MCF 10A (cell line): Measurements from ENCODE around the gene FGF7. TPM values are rescaled to one million over a fixed set of nuclear protein-coding genes. Genes with fewer than 3 reads are reported as not detected.

Experiments used
- BruUV-seq: library from RNA; stranded (reverse); fragments of 400-500 nt; replicated peaks from 2 replicates; lab custom pipeline; 2021; lab: Mats Ljungman, UMichigan
- CTCF ChIA-PET: fragments of 300-600 bp; sonication (Branson Sonifier 250); formaldehyde crosslinking; extraction: SDS; loops from one replicate; lab custom pipeline; 2021; ENCODE audit warnings: antibody characterized with exemption, inconsistent platforms; lab: Yijun Ruan, JAX
- POLR2A ChIA-PET: fragments of 300-600, 350-650 bp; sonication (Branson Sonifier 250); formaldehyde crosslinking; extraction: SDS; loops from one replicate; lab custom pipeline; 2020; ENCODE audit warnings: antibody characterized with exemption, inconsistent platforms; lab: Yijun Ruan, JAX
- DNase-seq: peaks from one replicate; pipeline ENCODE4 v3.0.0-alpha.2; 2018; ENCODE audit not compliant: unreplicated experiment
- H3K27ac Mint-ChIP-seq: one replicate; pipeline ENCODE4 v1.8.0; 2022; ENCODE audit warnings: mild to moderate bottlenecking, low read depth, mixed read lengths; ENCODE audit not compliant: unreplicated experiment
- H3K27me3 Mint-ChIP-seq: one replicate; pipeline ENCODE4 v1.8.0; 2022; ENCODE audit warnings: mixed read lengths; ENCODE audit not compliant: insufficient read depth, unreplicated experiment
- H3K36me3 Mint-ChIP-seq: one replicate; pipeline ENCODE4 v1.8.0; 2022; ENCODE audit warnings: mild to moderate bottlenecking, moderate library complexity, mixed read lengths; ENCODE audit not compliant: insufficient read depth, unreplicated experiment
- H3K4me1 Mint-ChIP-seq: one replicate; pipeline ENCODE4 v1.8.0; 2022; ENCODE audit warnings: mixed read lengths; ENCODE audit not compliant: insufficient read depth, unreplicated experiment
- H3K4me3 Mint-ChIP-seq: one replicate; pipeline ENCODE4 v1.8.0; 2022; ENCODE audit warnings: mild to moderate bottlenecking, moderate library complexity, mixed read lengths; ENCODE audit not compliant: unreplicated experiment
- H3K9me3 Mint-ChIP-seq: one replicate; pipeline ENCODE4 v1.8.0; 2022; ENCODE audit warnings: mixed read lengths; ENCODE audit not compliant: unreplicated experiment
- CTCF ChIP-seq: fragments of 200-600 bp; IDR thresholded peaks from one replicate; pipeline ENCODE4 v1.8.0; 2022; ENCODE audit warnings: antibody characterized with exemption, mild to moderate bottlenecking; ENCODE audit not compliant: unreplicated experiment
- intact Hi-C: fragments of 100-400 bp; cut with micrococcal nuclease; formaldehyde crosslinking; loops from 2 replicates; pipeline ENCODE4 v1.14.1; 2022
- total RNA-seq: library from RNA; stranded (reverse); gene quantifications from 2 replicates; pipeline ENCODE4 v1.2.3, GENCODE V29; 2022

Gene FGF7
- total RNA-seq, 1 experiment from 2014 or later = 0.21 TPM

- no peaks in the 10 kb centered on the region for H3K27me3 Mint-ChIP-seq
- CTCF ChIA-PET = interaction anchor here (0.7 kb wide), 2 partner anchors 68 to 516 kb away, joined by 3 read pairs; no protein-coding TSS in a partner anchor
- H3K4me3 Mint-ChIP-seq = no peak overlapping the region
- POLR2A ChIA-PET = interaction anchor here (0.5 kb wide), 1 partner anchor 847 kb away, joined by 3 read pairs; no protein-coding TSS in a partner anchor
- intact Hi-C loops = loop anchor here (10.0 kb wide), 1 partner anchor 134 kb away; the partner anchor contains the start of genes DTWD1 and FAM227B
- H3K4me1 Mint-ChIP-seq = peaks cover 36% of the 10 kb centered on the region
- H3K9me3 Mint-ChIP-seq = peaks cover 11% of the 10 kb centered on the region
- no peaks in the 10 kb centered on the region for H3K36me3 Mint-ChIP-seq
- no peak for TF ChIP-seq CTCF
- peak overlapping the region; percentile 3 for H3K27ac Mint-ChIP-seq
- peak; percentile 35 for DNase-seq
- BruUV-seq = no TSS peak
Observed at GRCh38 chr15:49490966-49491365, 67.9 kb downstream of the FGF7 start.

- no peaks in the 10 kb centered on the region for H3K36me3 Mint-ChIP-seq
- no peak overlapping the region for H3K4me3 Mint-ChIP-seq
- BruUV-seq = no TSS peak
- ChIA-PET POLR2A (interaction anchor here (1.0 kb wide), 1 partner anchor 8 kb away, joined by 3 read pairs; no protein-coding TSS in a partner anchor), CTCF (interaction anchor here (0.7 kb wide), 1 partner anchor 21 kb away, joined by 3 read pairs; no protein-coding TSS in a partner anchor)
- no peak for DNase-seq
- peaks cover 11% of the 10 kb centered on the region for H3K9me3 Mint-ChIP-seq
- no peak for TF ChIP-seq CTCF
- H3K27me3 Mint-ChIP-seq = no peaks in the 10 kb centered on the region
- H3K4me1 Mint-ChIP-seq = peaks cover 40% of the 10 kb centered on the region
- no peak overlapping the region for H3K27ac Mint-ChIP-seq
- intact Hi-C loops = loop anchor here (10.0 kb wide), 1 partner anchor 133 kb away; the partner anchor contains the start of genes DTWD1 and FAM227B
Observed at GRCh38 chr15:49492151-49492550, 69.1 kb downstream of the FGF7 start.

GRCh38 chr15:49492830-49493229 lies 69.8 kb downstream of the FGF7 start:
- TF ChIP-seq CTCF = no peak
- peak; percentile 79 for DNase-seq
- no TSS peak for BruUV-seq
- intact Hi-C loops = loop anchor here (10.0 kb wide), 1 partner anchor 132 kb away; the partner anchor contains the start of genes DTWD1 and FAM227B
- Mint-ChIP-seq H3K4me3 (no peak overlapping the region), H3K27ac (peak overlapping the region; percentile 43), H3K4me1 (peaks cover 40% of the 10 kb centered on the region), H3K9me3 (peaks cover 11% of the 10 kb centered on the region), H3K36me3 (no peaks in the 10 kb centered on the region), H3K27me3 (no peaks in the 10 kb centered on the region)
- ChIA-PET CTCF (no interaction called here), POLR2A (interaction anchor here (1.0 kb wide), 1 partner anchor 8 kb away, joined by 3 read pairs; no protein-coding TSS in a partner anchor)

- no TSS peak for BruUV-seq
- TF ChIP-seq CTCF = no peak
- intact Hi-C loops = loop anchor here (10.0 kb wide), 1 partner anchor 130 kb away; the partner anchor contains the start of genes DTWD1 and FAM227B
- POLR2A ChIA-PET = no interaction called here
- H3K27me3 Mint-ChIP-seq = no peaks in the 10 kb centered on the region
- H3K27ac Mint-ChIP-seq = no peak overlapping the region
- H3K4me3 Mint-ChIP-seq = no peak overlapping the region
- DNase-seq = no peak
- CTCF ChIA-PET = interaction anchor here (1.5 kb wide), 1 partner anchor 15 kb away, joined by 3 read pairs; no protein-coding TSS in a partner anchor
- H3K9me3 Mint-ChIP-seq = peaks cover 11% of the 10 kb centered on the region
- no peaks in the 10 kb centered on the region for H3K36me3 Mint-ChIP-seq
- peaks cover 40% of the 10 kb centered on the region for H3K4me1 Mint-ChIP-seq
Observed at GRCh38 chr15:49494842-49495241, 71.8 kb downstream of the FGF7 start.
